ENCODE data around the gene BCAS3. TPM values are rescaled to one million over a fixed set of nuclear protein-coding genes. Genes with fewer than 3 reads are reported as not detected.
A peak's percentile ranks its signal among the peaks of the same experiment; 100 is the strongest.
"Not testable (repeated sequence)": the region's sequence is repeated elsewhere in the genome, so short reads cannot be mapped to it uniquely, and the experiment has no call there.

BCAS3 gene
- polyA plus RNA-seq, 4 donors: 17.7 to 31.6 (median 28.4) TPM

GRCh38 chr17:61237275-61237674 is 559.6 kb downstream of the BCAS3 start:
- DNase-seq (ENCODE audit: low read depth in 4 of 4, low spot score in 3 of 4): no peak

- DNase-seq (ENCODE audit: low read depth in 4 of 4, low spot score in 3 of 4): no peak
Observed at GRCh38 chr17:61238455-61238933, 560.8 kb downstream of the BCAS3 start.

GRCh38 chr17:61239327-61239726 is 561.7 kb downstream of the BCAS3 start:
- no peak for DNase-seq (ENCODE audit: low read depth in 4 of 4, low spot score in 3 of 4)

GRCh38 chr17:61239953-61240352 is 562.3 kb downstream of the BCAS3 start:
- no peak for DNase-seq (ENCODE audit: low read depth in 4 of 4, low spot score in 3 of 4)

GRCh38 chr17:61240851-61241468 is 563.3 kb downstream of the BCAS3 start:
- DNase-seq (ENCODE audit: low read depth in 4 of 4, low spot score in 3 of 4): no peak

GRCh38 chr17:61244988-61245387 is 567.3 kb downstream of the BCAS3 start:
- DNase-seq (ENCODE audit: low read depth in 4 of 4, low spot score in 3 of 4): not testable (repeated sequence)

GRCh38 chr17:61245706-61246135 is 568.1 kb downstream of the BCAS3 start:
- no peak for DNase-seq (ENCODE audit: low read depth in 4 of 4, low spot score in 3 of 4)

GRCh38 chr17:61247439-61247838 is 569.8 kb downstream of the BCAS3 start:
- DNase-seq (ENCODE audit: low read depth in 4 of 4, low spot score in 3 of 4): no peak

GRCh38 chr17:61248399-61248798 is 570.7 kb downstream of the BCAS3 start:
- DNase-seq (ENCODE audit: low read depth in 4 of 4, low spot score in 3 of 4): no peak

GRCh38 chr17:61249649-61250299 is 572.1 kb downstream of the BCAS3 start:
- no peak for DNase-seq (ENCODE audit: low read depth in 4 of 4, low spot score in 3 of 4)

GRCh38 chr17:61250335-61250890 is 572.8 kb downstream of the BCAS3 start:
- no peak for DNase-seq (ENCODE audit: low read depth in 4 of 4, low spot score in 3 of 4)

- peak; percentile 64 to 70 (median 66) for DNase-seq (ENCODE audit: low read depth in 4 of 4, low spot score in 3 of 4)
Observed at GRCh38 chr17:61251939-61252865, 574.6 kb downstream of the BCAS3 start.

GRCh38 chr17:61253362-61253761 is 575.7 kb downstream of the BCAS3 start:
- DNase-seq (ENCODE audit: low read depth in 4 of 4, low spot score in 3 of 4): no peak

GRCh38 chr17:61253937-61254574 is 576.4 kb downstream of the BCAS3 start:
- no peak for DNase-seq (ENCODE audit: low read depth in 4 of 4, low spot score in 3 of 4)

GRCh38 chr17:61254904-61255303 is 577.3 kb downstream of the BCAS3 start:
- DNase-seq (ENCODE audit: low read depth in 4 of 4, low spot score in 3 of 4): no peak

GRCh38 chr17:61255647-61256046 is 578.0 kb downstream of the BCAS3 start:
- DNase-seq (ENCODE audit: low read depth in 4 of 4, low spot score in 3 of 4): no peak

- DNase-seq (ENCODE audit: low read depth in 4 of 4, low spot score in 3 of 4): no peak
Observed at GRCh38 chr17:61259360-61259759, 581.7 kb downstream of the BCAS3 start.

- no peak for DNase-seq (ENCODE audit: low read depth in 4 of 4, low spot score in 3 of 4)
Observed at GRCh38 chr17:61260071-61260797, 582.6 kb downstream of the BCAS3 start.

- DNase-seq (ENCODE audit: low read depth in 4 of 4, low spot score in 3 of 4): no peak
Observed at GRCh38 chr17:61261001-61261637, 583.5 kb downstream of the BCAS3 start.

All from left renal pelvis (tissue), 4 donors.